ENCODE measurements around the gene PHYH.
"Not testable (repeated sequence)": the region's sequence is repeated elsewhere in the genome, so short reads cannot be mapped to it uniquely, and the experiment has no call there.

PHYH gene

DNA sequence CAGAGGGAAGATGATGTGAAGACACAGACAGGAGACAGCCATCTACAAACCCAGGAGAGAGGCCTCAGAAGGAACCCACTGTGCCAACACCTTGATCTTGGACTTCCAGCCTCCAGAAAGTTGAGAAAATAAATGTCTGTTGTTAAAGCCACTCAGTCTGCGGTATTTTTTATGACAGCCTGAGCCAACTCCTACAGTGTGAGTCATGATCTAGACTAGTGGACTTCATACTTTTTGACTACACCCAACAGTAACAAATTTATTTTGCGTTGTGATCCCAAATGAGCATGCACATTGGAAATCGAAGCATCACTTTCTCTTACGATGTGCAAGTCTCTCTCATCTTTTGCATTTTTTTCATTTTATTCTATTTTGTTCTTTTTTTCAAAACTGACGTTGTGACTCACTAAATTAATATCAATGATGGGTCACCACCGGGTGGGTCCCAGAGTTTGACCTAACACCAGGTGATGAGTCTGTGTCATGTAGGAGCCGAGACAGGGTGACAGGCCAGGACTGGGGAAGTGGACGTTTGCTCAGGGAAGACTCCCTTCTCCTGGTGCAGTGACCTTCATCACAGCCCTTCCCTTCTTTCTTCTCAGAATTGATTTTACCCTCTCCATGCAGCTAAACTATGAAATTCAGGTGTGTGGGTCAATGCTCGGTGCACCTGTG, 28.9 kb downstream of the PHYH start:
- DNase-seq: no peak

DNA sequence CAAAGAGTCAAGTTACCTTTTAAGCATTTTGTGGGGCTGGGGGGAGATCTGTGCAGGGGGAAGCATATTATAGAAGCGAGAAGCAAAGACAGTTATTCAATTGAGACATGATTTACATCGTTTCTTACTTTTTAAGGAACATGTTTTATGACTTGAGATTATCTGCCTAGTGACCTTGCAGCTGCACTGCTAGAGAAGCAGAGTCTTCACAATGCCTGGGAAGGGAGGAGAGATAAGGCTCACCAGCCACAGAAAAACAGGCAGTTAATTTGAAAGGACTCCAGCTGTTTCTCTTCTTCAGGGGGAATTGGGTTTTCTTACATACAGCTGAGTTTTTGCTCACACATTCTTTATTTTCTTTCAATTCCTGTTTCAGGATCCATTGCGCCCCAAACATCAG, 31.0 kb downstream of the PHYH start:
- no peak for DNase-seq

DNA sequence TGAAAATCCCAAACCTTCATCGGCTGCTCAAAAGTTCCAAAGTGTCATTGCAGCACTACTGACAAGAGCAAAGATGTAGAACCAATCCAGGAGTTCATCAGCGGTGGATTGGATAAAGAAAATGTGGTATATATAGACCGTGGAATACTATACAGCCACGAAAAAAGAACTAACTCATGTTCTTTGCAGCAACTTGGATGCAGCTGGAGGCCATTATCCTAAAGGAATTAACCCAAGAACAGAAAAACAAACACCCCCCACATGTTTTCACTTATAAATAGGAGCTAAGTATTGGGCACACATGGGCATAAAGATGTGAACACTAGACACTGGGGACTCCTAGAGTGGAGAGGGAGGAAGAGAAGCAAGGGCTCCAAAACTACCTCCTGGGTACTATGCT, 31.6 kb downstream of the PHYH start:
- DNase-seq: no peak

DNA sequence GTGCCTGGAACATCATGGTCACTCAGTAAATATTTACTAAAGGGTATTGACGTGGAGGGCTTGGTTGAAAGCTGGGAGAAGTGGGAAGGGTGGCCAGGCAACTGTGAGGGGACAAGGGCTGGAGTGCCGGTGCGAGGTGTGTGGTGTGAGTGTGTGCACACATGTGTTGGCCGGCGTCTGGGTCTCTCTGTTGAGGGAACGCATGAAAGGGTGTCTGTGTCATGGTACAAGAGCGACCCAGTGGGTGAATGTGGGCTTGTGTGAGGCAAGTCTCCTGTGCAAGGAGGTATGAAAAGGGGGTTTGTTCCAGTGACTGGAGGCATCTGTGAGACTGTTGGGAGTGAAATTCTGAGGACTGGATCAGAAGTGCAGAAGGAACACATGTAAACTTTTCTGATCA, 36.3 kb downstream of the PHYH start:
- DNase-seq: no peak

DNA sequence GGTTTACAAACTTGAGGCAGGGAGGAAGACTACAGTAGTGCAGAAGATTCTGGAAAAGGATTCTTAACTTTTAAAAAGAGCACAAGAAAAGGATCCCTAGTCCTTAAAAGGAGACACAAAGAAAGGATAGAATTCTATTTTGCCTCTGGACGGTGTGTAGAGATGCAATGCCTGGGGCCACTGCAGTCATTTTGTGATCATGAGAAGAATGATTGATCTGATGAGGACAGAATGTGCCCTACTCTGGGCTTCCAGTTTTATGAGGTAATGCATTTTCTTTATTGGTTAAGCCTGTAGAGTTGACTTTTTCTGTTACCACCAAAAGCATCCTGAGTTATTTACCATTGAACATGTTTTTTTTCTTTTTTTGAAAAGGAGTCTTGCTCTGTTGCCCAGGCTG, 37.4 kb downstream of the PHYH start:
- no peak for DNase-seq

DNA sequence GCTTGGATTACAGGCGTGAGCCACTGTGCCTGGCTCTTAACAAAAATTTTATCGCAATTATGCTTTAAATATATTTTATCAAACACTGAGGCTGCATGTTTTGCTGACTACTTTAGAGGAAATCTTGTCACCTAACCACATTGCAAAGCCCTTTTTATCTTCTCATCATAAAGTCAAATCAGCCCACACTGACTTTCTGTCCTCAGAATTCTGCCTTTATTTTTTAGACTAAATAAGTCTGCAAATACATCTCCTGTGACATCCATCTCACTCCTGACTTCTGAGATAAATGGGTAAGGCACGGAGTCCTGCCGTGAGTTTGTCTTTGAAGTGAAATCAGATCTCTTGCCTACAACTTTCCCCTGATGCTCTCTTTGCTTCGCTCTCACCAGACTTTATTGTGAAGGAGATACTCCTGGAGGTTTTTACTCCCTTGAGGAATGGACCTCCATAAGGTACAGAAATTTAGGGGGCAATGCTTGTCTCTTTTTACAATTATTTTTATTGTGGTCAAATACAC, 42.2 kb downstream of the PHYH start:
- no peak for DNase-seq

DNA sequence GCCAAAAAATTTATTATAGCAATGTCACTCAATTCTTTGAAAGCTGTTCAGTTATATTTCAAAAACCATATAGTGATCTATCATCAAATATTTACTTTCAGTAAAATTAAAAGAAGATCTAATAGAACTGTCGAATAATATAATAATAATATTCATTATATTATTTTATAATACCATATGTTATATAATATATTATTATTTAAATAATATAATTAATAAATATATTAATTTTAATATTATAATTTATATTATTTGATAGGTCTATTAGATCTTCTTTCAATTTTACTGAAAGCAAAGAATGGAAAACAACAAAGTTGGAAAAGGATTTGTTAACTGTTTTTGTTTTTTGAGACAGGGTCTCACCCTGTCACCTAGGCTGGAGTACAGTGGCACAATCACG, 43.2 kb downstream of the PHYH start:
- no peak for DNase-seq

DNA sequence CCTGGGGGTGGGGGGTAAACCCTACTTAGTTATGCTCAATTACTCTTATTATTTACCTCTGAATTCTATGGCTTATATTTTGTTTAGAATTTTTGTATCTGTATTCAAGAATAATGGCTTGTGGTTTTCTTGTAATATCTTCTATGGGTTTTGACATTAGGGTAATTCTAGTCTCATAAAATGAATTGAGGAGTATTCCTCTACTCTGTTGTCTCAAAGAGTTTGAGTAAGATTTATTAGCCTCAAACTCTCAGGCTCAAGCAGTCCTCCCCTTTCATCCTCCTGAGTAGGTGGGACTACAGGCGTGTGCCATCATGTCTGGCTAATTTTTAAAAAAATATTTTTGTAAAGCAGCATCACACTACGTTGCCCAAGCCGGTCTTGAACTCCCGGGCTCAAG, 46.1 kb downstream of the PHYH start:
- no peak for DNase-seq

DNA sequence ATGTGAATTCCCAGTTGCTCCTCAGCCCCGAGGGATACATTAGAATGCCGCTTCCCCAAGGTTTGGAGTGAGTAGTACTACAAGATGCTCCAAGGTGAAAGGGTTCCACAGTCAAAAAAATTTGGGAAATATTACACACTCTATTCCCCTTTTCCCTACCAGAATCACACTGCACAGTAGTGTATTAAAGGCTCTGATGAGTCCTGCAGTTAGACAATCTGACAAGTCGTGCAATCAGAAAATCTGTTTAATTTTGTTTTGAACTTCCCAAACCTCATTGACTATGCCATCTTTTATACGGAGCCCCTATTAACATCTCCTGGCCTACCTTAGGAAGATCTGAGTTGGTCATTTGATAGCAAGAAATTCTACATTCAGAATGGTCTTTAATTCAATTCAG, 52.1 kb downstream of the PHYH start:
- DNase-seq: no peak

DNA sequence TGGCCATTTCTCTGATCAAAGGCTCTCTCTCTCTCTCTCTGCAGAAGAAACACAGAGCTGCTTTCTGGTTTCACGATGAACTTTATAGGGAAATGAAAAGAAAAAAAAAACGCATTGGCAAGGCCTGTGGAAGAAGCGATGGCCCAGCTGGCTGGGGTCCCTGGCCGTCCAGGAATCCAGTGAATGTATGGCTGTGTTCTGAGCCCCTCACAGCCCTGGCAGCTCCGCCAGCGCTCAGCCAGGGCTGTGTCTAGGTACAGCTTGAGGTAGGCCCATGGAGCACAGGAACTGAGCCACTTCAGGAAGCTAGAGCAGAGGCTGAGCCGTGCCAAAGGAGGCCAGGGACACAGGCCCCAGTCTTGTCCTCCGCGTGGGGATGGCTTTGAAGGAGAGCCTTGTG, 52.6 kb downstream of the PHYH start:
- DNase-seq: no peak

DNA sequence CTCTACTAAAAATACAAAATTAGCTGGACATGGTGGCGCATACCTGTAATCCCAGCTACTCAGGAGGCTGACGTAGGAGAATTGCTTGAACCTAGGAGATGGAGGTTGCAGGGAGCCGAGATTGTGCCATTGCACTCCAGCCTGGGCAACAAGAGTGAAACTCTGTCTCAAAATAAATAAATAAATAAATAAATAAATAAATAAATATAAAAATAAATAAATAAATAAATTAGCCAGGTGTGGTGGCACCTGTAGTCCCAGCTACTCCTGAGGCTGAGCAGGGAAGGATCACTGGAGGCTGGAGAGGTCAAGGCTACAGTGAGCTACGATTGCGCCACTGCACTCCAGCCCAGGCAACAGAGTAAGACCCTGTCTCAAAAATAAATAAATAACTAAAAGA, 57.6 kb downstream of the PHYH start:
- DNase-seq: not testable (repeated sequence)

DNA sequence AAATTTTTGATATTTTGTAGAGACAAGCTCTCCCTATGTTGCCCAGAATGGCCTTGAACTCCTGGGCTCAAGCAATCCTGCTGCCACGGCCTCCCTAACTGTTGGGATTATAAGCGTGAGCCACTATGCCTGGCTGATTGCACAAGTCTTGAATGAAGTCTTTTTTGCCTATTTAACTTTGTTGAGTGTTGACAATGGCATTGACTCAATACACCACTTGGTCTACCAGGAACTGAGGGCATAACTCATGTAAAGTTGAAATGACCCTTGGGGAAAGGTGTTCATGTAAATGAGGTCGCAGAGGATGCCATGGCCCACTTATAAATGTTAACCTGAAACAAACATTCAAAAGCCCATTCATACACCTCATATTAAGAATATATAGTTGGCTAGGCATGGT, 58.3 kb downstream of the PHYH start:
- no peak for DNase-seq

DNA sequence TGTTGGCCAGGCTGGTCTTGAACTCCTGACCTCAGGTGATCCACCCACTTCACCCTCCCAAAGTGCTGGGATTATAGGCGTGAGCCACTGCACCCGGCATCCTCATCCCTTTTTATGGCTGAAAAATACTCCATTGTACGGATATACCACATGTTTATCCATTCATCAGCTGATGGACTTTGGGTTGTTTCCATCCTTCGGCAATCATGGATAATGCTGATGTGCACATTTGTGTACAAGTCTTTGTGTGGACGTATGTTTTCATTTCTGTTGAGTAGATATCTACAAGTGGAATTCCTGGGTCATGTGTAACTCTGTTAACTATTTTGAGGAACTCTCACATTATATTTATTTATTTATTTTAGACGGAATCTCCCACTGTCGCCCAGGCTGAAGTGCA, 59.9 kb downstream of the PHYH start:
- no peak for DNase-seq

DNA sequence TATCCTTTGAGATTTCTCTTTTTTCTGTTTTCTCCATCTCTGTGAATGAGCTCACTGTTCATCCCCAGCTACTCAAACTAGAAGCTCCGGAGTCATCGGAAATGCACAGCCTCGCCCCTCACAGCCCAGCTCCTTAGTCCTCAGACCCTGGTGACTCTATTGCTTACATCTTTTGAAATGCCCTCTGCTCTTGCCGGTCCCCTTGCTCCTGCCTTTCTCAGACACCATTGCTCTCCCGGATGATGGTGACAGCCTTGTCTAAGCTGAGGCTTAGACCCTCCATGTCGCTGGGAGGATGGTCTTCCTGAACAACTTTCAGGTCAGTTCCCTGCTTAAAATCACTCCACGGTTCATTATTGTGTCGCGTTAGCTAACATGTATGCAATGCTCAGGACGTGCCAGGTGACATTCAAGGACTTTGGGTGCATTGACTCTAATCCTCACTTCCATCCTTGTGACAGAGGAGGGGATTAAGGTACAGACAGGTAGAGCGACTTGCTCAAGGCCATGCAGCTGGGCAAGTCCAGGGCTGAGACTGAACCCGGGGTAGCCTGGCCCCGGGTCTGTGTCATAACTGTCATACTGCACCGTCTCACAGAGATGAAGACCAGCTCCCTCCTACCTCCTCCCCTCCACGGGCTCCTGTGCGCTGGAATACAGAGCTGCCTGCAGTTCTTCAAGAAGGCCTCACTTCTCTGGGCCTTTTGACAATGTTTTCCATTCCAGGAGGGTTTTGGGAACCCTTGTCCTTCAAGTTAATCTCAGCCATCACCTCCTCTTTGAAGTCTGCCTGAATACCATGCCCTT, 61.4 kb downstream of the PHYH start:
- DNase-seq: no peak

DNA sequence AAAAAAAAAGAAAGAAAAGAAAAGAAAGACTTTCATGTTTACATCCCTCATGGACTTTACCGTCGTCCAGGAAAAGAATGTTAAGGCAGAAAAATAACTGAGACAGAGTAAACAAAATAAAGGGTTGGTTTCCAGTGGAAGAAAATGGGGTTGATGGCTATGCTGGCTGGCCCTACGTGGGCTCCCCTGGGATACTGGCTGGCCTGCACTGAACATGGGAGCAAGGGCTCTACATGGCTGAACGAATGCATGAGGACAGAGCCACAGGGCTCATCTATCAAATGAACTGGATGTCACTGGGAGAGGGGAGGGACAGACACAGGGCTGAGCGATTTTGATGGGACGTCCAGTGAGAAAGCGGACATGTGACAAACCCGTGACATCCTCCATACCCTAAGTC, 63.2 kb downstream of the PHYH start:
- no peak for DNase-seq

DNA sequence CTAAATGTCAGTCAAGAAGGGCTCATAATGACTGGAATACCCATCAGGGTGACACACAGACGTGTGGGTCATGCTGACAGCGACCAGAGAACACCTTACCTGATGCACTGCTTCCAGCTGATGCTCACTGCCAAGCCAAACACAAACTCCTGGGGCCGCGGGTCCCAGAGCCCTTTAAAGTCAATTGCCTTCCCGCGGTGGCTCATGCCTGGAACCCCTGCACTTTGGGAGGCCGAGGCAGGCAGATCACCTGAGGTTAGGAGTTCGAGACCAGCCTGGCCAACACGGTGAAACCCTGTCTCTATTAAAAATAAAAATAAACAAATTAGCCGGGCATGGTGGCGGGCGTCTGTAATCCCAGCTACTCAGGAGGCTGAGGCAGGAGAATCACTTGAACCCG, 65.1 kb downstream of the PHYH start:
- DNase-seq: not testable (repeated sequence)

DNA sequence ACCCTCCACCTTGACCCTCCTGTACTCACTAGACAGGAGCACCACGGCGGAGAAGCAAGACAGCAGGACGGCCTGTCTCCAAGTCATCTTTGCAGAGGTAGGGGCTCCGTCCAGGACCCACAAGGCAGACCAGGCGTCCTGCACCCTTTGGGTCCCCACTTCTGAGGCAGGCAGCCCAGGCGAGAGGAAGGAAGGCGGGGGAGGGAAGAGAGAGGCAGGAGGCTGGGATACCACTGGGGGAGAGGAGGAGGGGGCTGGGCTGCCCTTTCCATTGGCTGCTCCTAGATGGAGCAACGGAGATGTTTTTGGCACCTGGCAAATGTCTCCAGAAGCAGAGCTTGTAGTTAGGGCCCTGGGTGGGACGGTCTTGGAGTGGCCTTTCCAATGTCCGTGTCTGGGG, 65.7 kb downstream of the PHYH start, which contains the start of gene UCMA:
Gene UCMA (minus strand): TSS at position 203 of the 400 bp plus-strand sequence. CDS start 116 bp downstream, at position 87.
- no peak for DNase-seq

DNA sequence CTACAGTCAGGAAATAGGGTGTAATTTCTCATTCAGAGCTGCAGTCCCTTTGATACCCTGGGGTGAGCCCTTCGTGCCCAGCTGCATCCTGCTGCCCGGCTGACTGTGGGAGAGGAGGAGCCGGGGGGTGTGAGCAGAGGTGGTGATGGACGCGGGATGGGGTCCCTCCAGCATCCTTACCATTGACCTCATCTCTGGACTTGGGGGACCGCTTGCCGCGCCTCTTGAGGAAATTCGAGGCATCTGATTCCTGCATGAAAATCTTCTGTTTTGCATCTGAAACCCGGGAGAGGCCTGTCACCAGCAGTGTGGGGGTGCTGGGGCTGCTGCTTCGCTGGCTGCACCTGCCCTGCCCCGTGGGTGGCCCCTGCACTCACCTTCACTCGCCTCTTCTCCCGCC, 66.5 kb downstream of the PHYH start:
- DNase-seq: no peak

DNA sequence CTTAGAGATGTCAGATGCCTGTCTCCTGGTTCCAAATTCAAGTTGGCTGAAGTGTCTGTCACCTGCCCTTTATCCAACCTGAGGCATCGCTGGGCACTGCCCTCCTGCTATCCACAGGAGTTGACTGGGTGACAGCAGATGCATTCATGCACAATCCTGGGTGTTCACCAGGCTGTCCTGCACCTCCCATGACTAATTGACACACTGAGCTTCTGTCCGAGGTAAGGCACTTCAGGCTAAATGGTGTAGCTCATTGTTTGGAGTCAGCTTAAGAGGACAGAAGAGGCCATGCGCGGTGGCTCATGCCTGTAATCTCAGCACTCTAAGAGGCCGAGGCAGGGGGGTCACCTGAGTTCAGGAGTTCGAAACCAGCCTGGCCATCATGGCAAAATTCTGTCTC, 68.1 kb downstream of the PHYH start:
- no peak for DNase-seq

DNA sequence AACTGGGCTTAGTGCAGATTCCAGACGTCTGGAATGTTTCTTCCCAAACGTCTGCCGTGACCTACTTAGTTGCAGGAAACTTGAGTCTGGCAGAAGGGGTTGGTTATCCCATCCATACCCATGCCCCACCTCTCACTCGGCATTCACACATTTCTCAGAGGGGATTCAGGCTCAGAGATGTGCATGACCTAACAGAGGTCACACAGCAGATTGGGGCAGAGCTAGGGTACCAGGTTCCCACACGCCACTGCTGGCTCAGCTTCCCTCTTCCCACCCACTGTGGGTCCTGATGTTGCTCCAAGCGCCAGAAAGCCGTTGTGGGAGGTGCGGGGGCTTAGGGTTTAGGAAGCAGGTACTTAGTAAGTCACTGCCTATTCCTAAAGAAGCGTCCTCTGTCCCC, 68.7 kb downstream of the PHYH start:
- no peak for DNase-seq

Data from NCI-H510A treated with DMSO at 0.1 percent for 48 hours (cell line).